GM19328 (cell line): Measurements from ENCODE around the gene DOK1.
A peak's percentile ranks its signal among the peaks of the same experiment; 100 is the strongest.

Experiments used
- ATAC-seq: cut with Tn5 transposase; IDR thresholded peaks from one replicate; pipeline ENCODE4 v1.9.1; 2021; ENCODE audit warnings: mild to moderate bottlenecking, moderate library complexity; ENCODE audit not compliant: unreplicated experiment

The DOK1 gene

GRCh38 chr2:74525717-74526648, 28.5 kb upstream of the DOK1 start, which contains the start of gene DQX1:
TSS of gene DQX1 (minus strand) at chr2:74526231. CDS start at chr2:74525729, 502 bp downstream.
- no peak for ATAC-seq

- no peak for ATAC-seq
These were observed 27.8 kb upstream of the DOK1 start for GRCh38 chr2:74526649-74527230.

- no peak for ATAC-seq
These were observed 26.8 kb upstream of the DOK1 start for GRCh38 chr2:74527741-74528140.

- ATAC-seq: no peak
These were observed 25.7 kb upstream of the DOK1 start for GRCh38 chr2:74528600-74529356.

DNA sequence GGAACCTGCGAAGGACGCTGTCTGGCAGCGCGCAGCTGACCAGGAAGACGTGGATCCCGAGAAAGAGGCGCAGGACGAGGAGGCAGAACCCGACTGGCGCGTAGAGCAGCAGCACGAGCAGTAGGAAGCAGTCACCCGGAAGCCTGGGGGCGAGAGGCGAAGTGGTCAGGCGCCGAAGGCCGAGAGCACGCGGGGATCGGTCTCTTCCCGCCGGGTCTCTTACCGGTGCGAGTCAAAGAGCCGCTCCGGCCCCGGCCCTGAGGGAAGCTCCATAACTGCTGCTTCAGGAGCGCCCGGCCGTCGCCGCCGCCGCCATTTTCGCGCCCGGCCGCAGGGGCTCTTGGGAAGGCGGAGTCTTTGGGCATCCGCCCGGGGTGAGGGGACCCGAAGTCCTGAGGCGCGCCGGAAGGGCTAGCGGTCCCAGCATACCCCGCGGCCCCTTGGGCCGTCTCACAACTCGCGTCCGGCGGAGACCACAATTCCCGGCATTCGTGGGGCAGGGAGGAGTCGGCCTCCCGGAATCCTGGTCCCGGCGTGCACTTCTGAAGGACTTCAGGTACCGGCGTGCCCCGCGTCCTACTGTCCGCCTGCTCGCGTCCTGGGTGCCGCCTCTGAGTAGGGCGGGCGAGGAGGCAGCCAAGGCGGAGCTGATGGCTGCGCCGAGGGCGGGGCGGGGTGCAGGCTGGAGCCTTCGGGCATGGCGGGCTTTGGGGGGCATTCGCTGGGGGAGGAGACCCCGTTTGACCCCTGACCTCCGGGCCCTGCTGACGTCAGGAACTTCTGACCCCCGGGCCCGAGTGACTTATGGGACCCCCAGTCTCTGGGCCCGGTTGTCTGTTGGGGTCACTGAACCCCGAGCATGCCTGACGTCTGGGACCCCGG, 24.9 kb upstream of the DOK1 start, which contains the start of the genes AUP1 and HTRA2:
AUP1 (minus strand) TSS at position 350 of the 882 bp plus-strand sequence; CDS start at position 273, 77 bp downstream.
HTRA2 (plus strand) TSS at position 577 of the 882 bp plus-strand sequence; CDS start at position 651, 74 bp downstream.
- ATAC-seq: peak; percentile 83

- no peak for ATAC-seq
These were observed 24.0 kb upstream of the DOK1 start for GRCh38 chr2:74530239-74531187.

- no peak for ATAC-seq
These were observed 22.9 kb upstream of the DOK1 start for GRCh38 chr2:74531666-74532065.

DNA sequence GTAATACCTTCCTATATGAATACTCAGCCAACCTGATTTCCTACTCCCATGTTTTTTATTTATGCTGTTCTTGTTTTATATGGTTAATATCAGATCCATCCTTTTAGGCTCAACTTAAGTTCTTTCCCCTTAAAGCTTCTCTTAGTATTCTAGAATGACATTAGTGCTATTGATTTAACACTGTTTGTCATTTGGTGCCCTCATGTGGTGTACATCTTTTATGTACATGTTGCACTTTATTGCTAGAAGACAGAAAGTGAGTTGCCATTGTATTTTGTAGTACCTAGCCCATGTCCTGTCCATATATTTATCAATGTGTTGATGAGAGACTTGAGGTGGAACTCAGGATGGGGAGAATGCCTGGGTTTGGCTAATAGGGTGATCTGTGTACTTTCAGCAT, 22.3 kb upstream of the DOK1 start:
- ATAC-seq: no peak

DNA sequence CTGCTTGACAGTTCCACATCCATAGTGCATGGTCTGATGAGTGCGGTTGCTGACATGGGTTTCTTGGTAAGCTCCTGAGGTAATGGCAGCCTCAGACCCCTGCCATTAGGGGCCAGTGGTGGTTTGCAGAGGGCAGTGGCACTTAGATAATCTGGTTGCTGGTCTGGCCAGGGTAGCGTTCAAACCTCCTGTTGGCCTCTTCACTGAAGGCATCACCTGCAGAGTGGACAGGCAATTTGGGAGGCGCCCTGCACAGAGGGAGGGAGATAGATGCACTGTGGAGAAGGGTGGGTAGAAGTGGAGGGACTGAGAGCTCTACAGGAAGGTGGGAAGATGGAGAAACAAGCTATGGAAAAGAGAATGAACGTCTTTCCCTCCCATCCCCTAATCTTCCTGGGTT, 21.1 kb upstream of the DOK1 start:
- ATAC-seq: no peak

DNA sequence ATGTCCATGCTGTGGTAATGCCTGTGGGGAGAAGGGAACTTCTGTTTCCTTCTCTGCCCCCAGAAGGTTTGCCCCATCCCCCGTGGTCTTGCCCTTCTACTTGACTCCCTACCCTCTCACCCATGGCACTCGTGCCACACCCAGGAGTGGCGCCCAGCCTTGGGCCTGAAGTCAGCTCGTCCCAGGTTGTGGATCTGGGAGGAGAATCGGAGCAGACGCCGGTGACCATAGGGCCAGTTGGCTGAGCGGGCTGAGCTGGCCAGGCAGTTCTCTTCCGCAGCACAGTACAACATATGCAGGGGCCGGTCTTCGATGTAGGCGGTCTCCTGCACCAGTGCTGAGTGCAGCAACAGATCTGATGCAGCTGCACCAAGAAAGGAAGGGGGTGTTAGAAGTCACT, 20.1 kb upstream of the DOK1 start:
- ATAC-seq: no peak

DNA sequence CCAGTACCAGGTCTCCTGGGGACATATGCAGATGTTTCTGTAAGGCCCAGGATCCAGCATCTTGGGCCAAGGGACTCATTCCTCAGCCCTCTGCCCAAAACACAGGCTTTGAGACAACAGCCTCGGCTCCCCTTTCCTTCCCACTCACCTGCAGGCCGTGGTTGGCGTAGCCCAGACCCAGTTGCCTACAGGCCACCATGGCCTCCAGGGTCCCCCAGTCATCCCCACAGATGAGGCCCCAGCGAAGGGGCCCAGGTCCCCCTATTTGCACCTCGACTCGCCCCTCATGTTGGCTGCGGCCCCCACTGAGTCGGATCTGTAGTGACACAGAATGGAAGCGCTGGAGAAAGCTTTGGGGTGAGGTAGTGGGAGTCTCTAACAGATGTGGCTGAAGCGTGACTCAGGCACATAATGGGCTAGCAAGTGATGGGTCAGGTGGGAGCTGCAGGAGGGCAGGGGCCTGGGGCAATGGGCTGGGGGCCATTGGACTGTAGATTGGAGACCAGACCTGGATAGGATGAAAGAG, 19.0 kb upstream of the DOK1 start:
- ATAC-seq: no peak

DNA sequence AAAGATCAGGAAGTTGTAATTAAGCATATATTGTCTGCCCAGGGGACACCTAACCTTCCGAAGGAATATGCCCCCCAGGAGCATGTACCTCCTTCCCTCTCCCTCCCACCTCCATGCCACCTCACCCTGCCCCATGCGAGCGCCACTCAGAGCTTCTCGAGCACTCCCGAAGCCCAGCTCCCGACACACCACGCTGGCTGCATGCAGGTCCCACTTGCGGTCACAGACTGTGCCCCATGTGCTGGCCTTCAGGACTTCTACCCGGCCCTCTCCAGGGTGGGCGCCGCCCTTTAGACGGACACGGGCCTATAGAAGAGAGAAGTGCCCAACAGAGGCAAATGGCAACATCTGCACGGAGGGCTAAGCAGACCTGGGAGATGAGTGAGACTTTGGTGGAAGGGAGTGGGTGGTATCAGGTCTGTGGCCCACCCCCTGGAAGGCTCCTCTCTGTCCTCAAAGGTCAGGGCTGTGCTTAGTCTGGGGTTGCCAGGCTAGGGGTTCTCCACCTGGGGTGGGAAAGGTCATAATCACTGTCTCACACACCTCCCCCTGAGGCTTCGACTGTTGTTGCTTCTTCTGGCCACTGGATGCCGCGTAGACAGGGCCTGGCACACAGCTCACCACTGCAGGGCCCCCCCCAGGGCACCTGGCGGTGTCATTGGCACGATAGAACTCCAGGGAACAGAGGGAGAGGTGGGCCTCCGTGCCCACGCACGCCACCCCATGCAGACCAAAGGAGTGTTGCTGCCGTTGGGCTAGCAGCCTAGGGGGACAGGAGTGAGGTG, 18.2 kb upstream of the DOK1 start:
- ATAC-seq: no peak

DNA sequence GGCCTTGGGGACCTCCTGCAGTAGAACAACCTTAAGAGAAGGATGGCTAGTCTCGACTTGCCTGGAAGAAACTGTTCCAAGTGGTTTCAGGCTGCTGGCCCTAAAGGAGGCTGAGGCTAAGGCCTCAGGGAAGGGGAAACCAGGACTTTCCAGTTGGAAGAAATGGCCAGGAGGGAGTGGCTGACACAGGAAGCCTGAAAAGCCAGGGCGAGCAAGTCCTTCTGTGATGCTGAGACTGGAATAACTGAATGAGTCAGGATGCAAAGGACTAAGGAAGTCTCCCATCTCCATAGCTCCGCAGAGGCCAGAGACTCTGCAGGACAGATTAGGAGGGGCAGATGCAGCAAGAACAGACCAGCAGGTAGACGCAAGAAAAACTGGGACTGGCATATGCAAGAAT, 17.4 kb upstream of the DOK1 start:
- no peak for ATAC-seq

DNA sequence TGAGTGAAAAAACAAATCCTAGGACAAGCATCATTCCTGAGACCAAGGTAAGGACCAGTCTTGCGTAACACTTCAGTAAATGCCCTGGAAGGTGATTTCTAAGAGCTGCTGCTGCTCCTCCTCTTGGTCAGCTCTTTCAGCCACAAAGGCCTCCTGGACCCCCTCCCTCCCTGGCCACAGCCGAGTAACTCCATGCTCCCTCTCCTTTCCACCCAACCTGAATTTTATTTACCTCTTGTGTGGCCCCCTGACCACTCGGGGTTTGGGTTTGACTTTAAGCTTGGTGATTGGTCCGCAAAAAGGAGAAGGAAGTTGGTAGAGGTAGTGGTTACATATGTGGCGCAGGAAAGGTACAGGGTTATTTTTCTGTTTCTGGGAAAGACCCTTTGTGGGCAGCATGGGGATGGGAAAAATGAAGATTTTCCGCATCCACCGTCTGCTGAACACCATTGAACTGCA, 15.6 kb upstream of the DOK1 start:
- no peak for ATAC-seq

GRCh38 chr2:74540291-74540690, 14.2 kb upstream of the DOK1 start:
- no peak for ATAC-seq

GRCh38 chr2:74542978-74543377, 11.5 kb upstream of the DOK1 start:
- no peak for ATAC-seq

DNA sequence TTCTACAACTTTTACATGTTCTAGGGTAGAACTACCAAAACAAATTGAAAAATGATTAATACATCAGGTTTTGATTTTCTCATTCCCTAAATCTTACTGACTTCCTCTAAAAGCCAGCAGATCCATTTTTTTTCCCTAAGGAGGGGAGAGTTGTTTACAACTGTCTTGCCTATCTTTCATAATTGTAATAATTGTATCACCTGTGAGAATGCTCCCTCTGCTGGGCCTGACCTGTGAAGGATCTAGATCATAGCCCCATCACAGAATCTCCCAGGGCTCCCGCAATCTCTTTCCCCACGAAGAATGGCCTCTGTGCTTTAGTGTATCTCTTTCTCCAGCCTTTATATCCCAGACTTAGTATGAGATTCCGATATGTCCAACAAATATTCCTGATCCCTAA, 9.9 kb upstream of the DOK1 start:
- no peak for ATAC-seq

GRCh38 chr2:74546004-74546403, 8.5 kb upstream of the DOK1 start:
- ATAC-seq: no peak
